ENCODE data around the gene MAGI2. TPM values are rescaled to one million over a fixed set of nuclear protein-coding genes. Genes with fewer than 3 reads are reported as not detected.

Gene MAGI2
- total RNA-seq, 4 donors from 2014 or later = 0.98 to 4.8 (median 2.5) TPM

DNA sequence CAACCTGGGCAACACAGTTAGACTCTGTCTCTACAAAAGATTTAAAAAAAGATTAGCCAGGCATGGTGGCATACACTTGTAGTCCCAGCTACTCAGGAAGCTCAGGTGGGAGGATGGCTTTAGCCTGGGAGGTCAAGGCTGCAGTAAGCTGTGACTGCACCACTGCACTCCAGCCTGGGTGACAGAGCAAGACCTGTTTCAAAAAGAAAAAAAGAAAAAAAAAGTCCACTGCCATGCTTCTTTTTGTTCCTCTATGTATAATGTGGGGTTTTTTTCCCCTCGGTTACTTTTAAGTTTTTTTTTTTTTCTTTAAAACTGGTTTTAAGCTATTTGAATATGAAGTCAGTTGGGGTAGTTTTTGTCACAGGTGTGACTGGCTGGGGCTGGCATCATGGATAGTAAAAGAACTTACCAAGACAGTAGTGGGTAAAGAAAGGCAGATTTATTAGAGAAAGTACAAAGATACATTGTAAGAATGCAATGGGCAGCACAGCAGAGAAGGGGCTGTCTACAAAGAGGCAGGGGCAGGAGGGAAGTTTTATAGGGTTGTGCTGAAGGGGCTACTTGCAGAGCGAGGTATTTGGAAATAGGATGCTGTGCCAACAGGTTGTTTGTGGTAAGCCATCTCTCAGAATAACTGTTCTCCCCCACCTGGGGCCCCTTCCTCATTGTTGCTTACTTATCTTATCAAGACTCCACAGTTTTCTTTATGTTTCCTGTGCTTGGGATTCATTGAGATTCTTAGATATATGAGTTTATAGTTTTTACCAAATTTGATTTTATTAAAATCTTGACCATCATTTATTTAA, 1477.6 kb downstream of the MAGI2 start:
- Histone ChIP-seq H3K4me1 (no peaks in the 10 kb centered on the region), H3K4me3 (no peak overlapping the region), H3K27me3 (no peaks in the 10 kb centered on the region), H3K9me3 (no peaks in the 10 kb centered on the region), H3K36me3 (no peaks in the 10 kb centered on the region), H3K27ac (no peak overlapping the region)
- no peak for TF ChIP-seq POLR2AphosphoS5 (IDR thresholded peaks at IDR 0.05)
- TF ChIP-seq, protein P1, sequence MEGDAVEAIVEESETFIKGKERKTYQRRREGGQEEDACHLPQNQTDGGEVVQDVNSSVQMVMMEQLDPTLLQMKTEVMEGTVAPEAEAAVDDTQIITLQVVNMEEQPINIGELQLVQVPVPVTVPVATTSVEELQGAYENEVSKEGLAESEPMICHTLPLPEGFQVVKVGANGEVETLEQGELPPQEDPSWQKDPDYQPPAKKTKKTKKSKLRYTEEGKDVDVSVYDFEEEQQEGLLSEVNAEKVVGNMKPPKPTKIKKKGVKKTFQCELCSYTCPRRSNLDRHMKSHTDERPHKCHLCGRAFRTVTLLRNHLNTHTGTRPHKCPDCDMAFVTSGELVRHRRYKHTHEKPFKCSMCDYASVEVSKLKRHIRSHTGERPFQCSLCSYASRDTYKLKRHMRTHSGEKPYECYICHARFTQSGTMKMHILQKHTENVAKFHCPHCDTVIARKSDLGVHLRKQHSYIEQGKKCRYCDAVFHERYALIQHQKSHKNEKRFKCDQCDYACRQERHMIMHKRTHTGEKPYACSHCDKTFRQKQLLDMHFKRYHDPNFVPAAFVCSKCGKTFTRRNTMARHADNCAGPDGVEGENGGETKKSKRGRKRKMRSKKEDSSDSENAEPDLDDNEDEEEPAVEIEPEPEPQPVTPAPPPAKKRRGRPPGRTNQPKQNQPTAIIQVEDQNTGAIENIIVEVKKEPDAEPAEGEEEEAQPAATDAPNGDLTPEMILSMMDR (IDR thresholded peaks at IDR 0.05) = no peak
- TF ChIP-seq EP300 (IDR thresholded peaks at IDR 0.05) = no peak
- no peak for TF ChIP-seq POLR2A (IDR thresholded peaks at IDR 0.05)
- DNase-seq (ENCODE audit: low spot score in 2 of 2) = no peak
- WGBS = 83% methylated on average over 2 of the region's 2 CpGs

DNA sequence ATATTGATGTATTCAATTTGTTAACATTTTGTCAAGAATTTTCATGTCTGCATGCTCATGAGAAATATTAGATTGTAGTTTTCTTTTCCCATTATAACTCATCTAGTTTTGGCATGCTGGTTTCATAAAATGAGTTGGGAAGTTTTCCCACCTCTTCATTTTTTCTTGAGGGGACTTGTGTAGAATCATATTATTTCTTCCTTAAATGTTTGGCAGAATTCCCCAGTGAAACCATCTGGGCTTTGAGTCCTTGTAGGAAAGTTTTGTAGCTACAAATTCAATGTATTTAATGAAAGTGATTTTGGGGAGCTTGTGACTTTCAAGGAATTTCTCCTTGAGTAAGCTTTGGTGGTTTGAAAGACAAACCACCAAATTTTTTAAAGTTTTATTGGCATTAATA, 1481.7 kb downstream of the MAGI2 start:
- H3K4me3 ChIP-seq = no peak overlapping the region

DNA sequence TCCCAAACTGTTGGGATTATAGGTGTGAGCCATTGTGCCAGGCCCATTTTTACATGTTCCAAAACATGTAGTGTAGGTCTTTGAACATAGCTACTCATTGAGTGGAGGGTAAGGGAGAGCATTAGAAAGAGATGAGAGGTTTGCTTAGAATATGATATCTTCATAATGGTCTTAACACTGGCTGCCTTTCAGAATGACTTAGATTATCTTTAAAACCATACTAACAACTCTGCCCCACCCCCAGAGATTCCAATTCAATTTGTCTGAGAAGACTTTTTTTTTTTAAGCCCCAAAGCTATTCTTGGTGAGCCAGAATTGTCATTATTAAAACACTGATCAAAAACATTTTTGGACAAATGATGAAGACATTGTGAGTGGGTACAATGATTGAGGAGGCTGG, 1486.0 kb downstream of the MAGI2 start:
- DNase-seq (ENCODE audit: low spot score in 2 of 2) = no peak
- TF ChIP-seq POLR2A (IDR thresholded peaks at IDR 0.05) = no peak
- no peak for TF ChIP-seq POLR2AphosphoS5 (IDR thresholded peaks at IDR 0.05)
- TF ChIP-seq, protein P1 (IDR thresholded peaks at IDR 0.05) = no peak
- no peak for TF ChIP-seq EP300 (IDR thresholded peaks at IDR 0.05)
- no peak overlapping the region for H3K4me3 ChIP-seq
- no peaks in the 10 kb centered on the region for H3K4me1 ChIP-seq
- H3K27me3 ChIP-seq = no peaks in the 10 kb centered on the region
- H3K27ac ChIP-seq = no peak overlapping the region
- H3K36me3 ChIP-seq = no peaks in the 10 kb centered on the region
- no peaks in the 10 kb centered on the region for H3K9me3 ChIP-seq

More for the DNA sequence above, 1481.7 kb downstream of the MAGI2 start:
- TF ChIP-seq POLR2A (IDR thresholded peaks at IDR 0.05) = no peak
- TF ChIP-seq POLR2AphosphoS5 (IDR thresholded peaks at IDR 0.05) = no peak
- TF ChIP-seq, protein P1 (IDR thresholded peaks at IDR 0.05) = no peak
- TF ChIP-seq EP300 (IDR thresholded peaks at IDR 0.05) = no peak
- H3K36me3 ChIP-seq = no peaks in the 10 kb centered on the region
- no peaks in the 10 kb centered on the region for H3K27me3 ChIP-seq
- DNase-seq (ENCODE audit: low spot score in 2 of 2) = no peak
- no peaks in the 10 kb centered on the region for H3K9me3 ChIP-seq
- no peak overlapping the region for H3K27ac ChIP-seq
- no peaks in the 10 kb centered on the region for H3K4me1 ChIP-seq

All from suprapubic skin (tissue), 4 donors.